Measurements from ENCODE around the gene BICRA. TPM values are rescaled to one million over a fixed set of nuclear protein-coding genes. Genes with fewer than 3 reads are reported as not detected.

BICRA gene
- total and polyA plus RNA-seq, 2 of the 4 experiments (the other 2 are of a cell fraction) = 1.8 to 3.5 TPM

- Histone ChIP-seq H2BK15ac (ENCODE audit: low read depth, low read length) (no peak overlapping the region), H3K27ac (ENCODE audit: insufficient read depth, low read length) (no peak overlapping the region), H3K23ac (ENCODE audit: low read depth, low read length) (no peak overlapping the region), H3K18ac (ENCODE audit: low read depth, low read length) (no peak overlapping the region), H3K14ac (replicated peaks; ENCODE audit: low read depth, low read length) (no peak overlapping the region), H3K4me2 (ENCODE audit: low read depth, low read length) (no peak overlapping the region), H2BK20ac (ENCODE audit: low read depth, low read length) (no peak overlapping the region), H3K4me1 (ENCODE audit: control insufficient read depth, insufficient read depth, low read length) (peaks cover 2% of the 10 kb centered on the region; the same call in 1 of the 2 replicates), H3K9me3 (ENCODE audit: control insufficient read depth, insufficient read depth, low read length) (no peaks in the 10 kb centered on the region), H4K8ac (ENCODE audit: low read depth in 2 of 2, low read length in 2 of 2) (no peak overlapping the region), H2AK5ac (ENCODE audit: low read depth, low read length) (no peak overlapping the region), H2AK9ac (replicated peaks; ENCODE audit: low read depth, low read length, poor library complexity) (no peak overlapping the region), H3K27me3 (ENCODE audit: control insufficient read depth, insufficient read depth, low read length) (no peaks in the 10 kb centered on the region), H3K4me3 (ENCODE audit: insufficient read depth, low read depth, low read length) (no peak overlapping the region), H2AFZ (replicated peaks; ENCODE audit: low read length, poor library complexity) (no peak overlapping the region), H2BK5ac (ENCODE audit: low read depth, low read length, poor library complexity, severe bottlenecking) (no peak overlapping the region), H4K91ac (ENCODE audit: insufficient read depth, low read depth, low read length) (no peak overlapping the region), H2BK120ac (ENCODE audit: low read depth, low read length) (no peak overlapping the region), H3K4ac (ENCODE audit: low read depth, low read length) (no peak overlapping the region), H3K9ac (ENCODE audit: low read depth, low read length) (no peak overlapping the region), H3K56ac (ENCODE audit: extremely low read depth, insufficient read depth, low read length) (no peak overlapping the region), H4K20me1 (ENCODE audit: insufficient read depth, low read length) (peaks cover 94% of the 10 kb centered on the region), H3K79me1 (ENCODE audit: low read depth in 1 of 2, low read length in 2 of 2) (peaks cover 36 to 95% of the 10 kb centered on the region in 2 experiments), H3K9me1 (ENCODE audit: insufficient read depth, low read length) (peaks cover 44% of the 10 kb centered on the region), H4K5ac (ENCODE audit: low read depth, low read length) (no peak overlapping the region), H3K36me3 (ENCODE audit: control insufficient read depth, insufficient read depth, low read length) (peaks cover 19% of the 10 kb centered on the region)
- dilution Hi-C loops (cut with HindIII; ENCODE audit: low sequenced_read_pairs, unreplicated experiment) = no loop called here
- TF ChIP-seq POLR2A (IDR thresholded peaks at IDR 0.05; ENCODE audit: low read depth, low read length) = no peak
- TF ChIP-seq USF2 (IDR thresholded peaks at IDR 0.05; ENCODE audit: low read depth, low read length) = no peak
- TF ChIP-seq RCOR1 (IDR thresholded peaks at IDR 0.05; ENCODE audit: insufficient replicate concordance, low read length) = no peak
- intact Hi-C loops (cut with micrococcal nuclease) = no loop called here
- BruUV-seq (replicated peaks) = no TSS peak
- no CpG with 5 or more reads among the region's 1 CpG for WGBS, 2 experiments (ENCODE audit: extremely low coverage in 2 of 2, insufficient read length in 1 of 2)
- in situ Hi-C loops (cut with MboI; ENCODE audit: low sequenced_read_pairs) = no loop called here
- ATAC-seq (ENCODE audit: low read depth) (no peak), DNase-seq (no peak)
- CTCF ChIA-PET = no interaction called here
- POLR2A ChIA-PET (ENCODE audit: unreplicated experiment) = no interaction called here
Measured at GRCh38 chr19:47649588-47649987, 40.7 kb downstream of the BICRA start.
